ENCODE data around the gene CYB5R3.

DNA sequence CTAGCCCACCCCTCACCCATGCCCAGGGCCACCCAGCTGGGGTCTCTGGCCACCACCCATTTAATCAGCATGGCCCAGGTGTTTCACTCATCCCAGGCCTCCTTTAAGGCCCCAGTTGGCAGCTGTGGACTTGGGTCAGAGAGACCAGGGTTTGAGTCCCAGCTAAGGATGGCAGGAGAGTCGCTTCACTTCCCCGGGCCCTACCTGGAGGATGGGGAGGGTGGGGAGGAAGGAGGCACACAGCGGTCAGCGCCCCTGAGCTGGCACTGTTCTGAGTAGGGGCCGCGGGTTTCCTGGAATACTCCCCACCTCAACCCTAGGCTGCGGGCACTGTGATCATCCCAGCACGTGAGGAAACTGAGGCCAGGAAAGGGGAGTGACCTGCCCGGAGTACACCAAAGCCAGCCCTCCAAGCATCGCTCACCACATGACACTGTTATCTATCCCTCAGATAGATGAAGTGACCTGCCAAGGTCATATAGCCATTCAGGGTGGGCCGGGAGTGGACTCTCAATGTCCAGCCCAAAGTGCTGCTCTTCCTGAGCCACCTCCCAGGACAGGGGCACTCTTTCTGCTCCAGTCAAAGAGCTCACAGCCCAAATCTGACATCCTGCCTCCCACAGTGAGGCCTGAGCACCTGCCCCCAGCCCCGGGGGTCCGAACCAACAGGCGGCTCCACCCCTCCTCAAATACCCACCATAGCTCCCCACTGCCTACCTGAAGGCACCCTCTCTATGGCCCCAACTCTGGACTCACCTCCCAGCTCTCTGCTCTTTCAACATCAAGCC, 5.4 kb downstream of the CYB5R3 start:
- no peak for TF ChIP-seq CTCF (optimal IDR thresholded peaks at IDR 0.05 in 1 of 3, IDR thresholded peaks at IDR 0.05 in 1 of 3, conservative IDR thresholded peaks at IDR 0.05 in 1 of 3; ENCODE audit: extremely low read depth in 1 of 3, insufficient read depth in 2 of 3, low read length in 3 of 3)
- no peak for TF ChIP-seq EZH2 (IDR thresholded peaks at IDR 0.05; ENCODE audit: low read length)

Data from keratinocyte (primary cell).